Lower leg skin (tissue), 3 donors: Measurements from ENCODE around the gene RPH3AL.

Experiments used
- CTCF ChIP-seq, 3 donors: fragments of 450-650 bp; IDR thresholded peaks; one replicate each; pipeline ENCODE4 v1.5.1; 2016; ENCODE audit warnings: antibody characterized with exemption in 3 of 3, mild to moderate bottlenecking in 3 of 3, moderate library complexity in 2 of 3
- POLR2A ChIP-seq, 2 donors: fragments of 450-650 bp; IDR thresholded peaks; one replicate each; pipeline ENCODE4 v1.6.1; 2016 to 2017; ENCODE audit warnings: antibody characterized with exemption in 2 of 2, mild to moderate bottlenecking in 1 of 2, moderate library complexity in 1 of 2

DNA sequence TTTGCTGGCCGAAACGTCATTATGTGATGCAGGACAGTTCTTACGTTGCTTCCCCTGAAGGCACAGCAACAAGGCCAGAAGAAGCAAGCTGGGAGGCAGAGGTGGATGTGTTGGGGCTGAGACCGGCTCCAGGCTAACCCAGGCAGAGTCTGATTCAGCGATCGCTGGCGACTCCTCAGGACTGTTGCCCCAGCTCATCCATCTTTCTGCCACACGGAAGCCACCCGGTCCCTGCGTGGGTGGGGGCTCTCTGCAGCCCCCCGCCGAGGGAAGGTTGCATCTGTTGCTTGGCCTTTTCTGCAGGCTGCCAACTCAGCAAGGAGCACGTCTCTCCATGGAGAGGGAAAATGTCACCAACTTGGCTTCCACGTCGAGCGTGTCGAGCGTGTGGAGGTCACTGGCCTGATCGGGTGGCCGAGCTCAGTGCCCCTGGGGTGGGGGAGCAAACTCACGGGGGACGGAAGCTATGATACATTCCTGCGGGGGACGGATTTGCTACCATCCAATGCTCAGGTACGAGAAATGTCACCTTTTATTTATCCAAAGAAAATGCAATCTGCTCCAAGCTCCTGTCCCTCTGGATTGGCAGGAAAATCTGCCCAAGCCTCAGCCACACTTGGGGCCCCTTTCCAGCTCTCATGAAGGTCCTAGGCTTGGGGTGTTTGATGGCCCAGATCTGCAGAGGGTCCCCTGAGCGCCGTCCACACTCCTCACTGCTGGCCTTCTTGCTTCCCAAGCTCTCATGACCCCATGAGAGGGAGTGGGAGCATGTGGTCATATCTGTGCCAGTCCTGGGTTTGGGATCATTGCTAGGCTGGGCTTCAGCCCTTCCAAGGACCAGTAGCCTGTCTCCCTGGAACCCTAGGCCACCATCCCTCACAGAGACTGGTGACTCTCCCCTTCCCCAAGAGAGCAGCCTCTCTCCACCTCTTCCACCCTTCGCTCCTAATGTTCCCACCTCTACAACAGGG, 69.4 kb downstream of the RPH3AL start:
- no peak for TF ChIP-seq CTCF (IDR thresholded peaks at IDR 0.05)
- TF ChIP-seq POLR2A (IDR thresholded peaks at IDR 0.05): no peak
